Measurements from ENCODE around the gene VSTM2L.

Gene VSTM2L

DNA sequence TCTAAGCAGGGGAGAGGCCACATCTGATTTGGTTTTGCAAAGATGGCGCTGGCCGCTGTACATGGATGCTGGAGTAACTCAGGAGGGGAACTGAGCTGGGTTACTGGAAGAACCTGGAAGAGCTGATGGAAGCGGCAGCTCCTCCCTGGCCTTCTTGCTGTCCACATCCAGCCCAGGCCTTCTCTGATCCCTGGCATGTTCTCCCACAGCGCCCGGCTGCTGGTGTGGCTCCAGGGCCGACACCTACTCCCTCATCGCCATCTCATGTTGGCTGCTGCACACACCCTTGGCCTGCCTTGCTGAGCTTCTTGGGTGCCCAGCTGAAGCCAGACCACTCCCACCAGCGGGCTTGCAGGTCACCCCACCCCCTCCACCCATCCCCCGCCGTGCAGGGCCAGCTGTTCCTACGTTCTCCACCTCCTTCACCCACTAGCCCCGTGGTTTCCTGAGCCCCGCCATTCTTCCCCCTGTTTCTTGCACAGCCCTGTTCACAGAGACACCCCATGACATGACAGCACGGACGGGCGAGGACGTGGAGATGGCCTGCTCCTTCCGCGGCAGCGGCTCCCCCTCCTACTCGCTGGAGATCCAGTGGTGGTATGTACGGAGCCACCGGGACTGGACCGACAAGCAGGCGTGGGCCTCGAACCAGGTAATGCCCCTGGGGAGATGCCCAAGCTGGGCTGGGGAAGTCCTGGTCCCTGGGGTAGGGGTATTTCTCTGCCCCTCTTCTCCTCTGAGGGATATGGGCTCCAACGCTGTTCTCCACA is 28.4 kb downstream of the VSTM2L start:
- TF ChIP-seq, protein P1, sequence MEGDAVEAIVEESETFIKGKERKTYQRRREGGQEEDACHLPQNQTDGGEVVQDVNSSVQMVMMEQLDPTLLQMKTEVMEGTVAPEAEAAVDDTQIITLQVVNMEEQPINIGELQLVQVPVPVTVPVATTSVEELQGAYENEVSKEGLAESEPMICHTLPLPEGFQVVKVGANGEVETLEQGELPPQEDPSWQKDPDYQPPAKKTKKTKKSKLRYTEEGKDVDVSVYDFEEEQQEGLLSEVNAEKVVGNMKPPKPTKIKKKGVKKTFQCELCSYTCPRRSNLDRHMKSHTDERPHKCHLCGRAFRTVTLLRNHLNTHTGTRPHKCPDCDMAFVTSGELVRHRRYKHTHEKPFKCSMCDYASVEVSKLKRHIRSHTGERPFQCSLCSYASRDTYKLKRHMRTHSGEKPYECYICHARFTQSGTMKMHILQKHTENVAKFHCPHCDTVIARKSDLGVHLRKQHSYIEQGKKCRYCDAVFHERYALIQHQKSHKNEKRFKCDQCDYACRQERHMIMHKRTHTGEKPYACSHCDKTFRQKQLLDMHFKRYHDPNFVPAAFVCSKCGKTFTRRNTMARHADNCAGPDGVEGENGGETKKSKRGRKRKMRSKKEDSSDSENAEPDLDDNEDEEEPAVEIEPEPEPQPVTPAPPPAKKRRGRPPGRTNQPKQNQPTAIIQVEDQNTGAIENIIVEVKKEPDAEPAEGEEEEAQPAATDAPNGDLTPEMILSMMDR (IDR thresholded peaks at IDR 0.05; ENCODE audit: insufficient read depth, low read length, missing control alignments), result no peak
- ChIA-PET CTCF (interaction anchor here (0.9 kb wide), 1 partner anchor 291 kb away, joined by 3 read pairs; no protein-coding TSS in a partner anchor), POLR2A (no interaction called here)
- no peak overlapping the region for H3K4me3 ChIP-seq (ENCODE audit: low read depth, low read length)
- DNase-seq (ENCODE audit: low read depth, low spot score), result no peak

DNA sequence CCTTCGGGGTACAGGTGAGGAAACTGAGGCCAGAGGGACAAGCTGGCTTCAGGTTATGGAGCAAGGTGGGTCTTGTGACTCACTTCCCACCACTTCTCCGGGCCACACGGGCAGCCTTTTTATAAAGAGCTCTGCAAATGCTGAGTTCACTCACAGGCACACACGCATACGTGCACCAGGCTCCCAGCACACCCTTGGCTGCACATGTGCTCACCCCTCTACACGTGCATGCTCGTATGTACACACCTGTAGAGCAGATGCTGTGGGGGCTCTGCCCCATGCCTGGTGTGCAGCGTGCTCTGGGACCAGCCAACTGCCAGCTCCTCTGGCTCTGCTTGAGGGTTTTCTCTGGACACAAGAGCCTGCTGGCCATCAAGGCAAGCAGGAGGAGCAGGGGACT is 29.1 kb downstream of the VSTM2L start:
- DNase-seq (ENCODE audit: low read depth, low spot score), result no peak
- H3K4me3 ChIP-seq (ENCODE audit: low read depth, low read length), result no peak overlapping the region
- CTCF ChIA-PET, result no interaction called here
- TF ChIP-seq, protein P1 (IDR thresholded peaks at IDR 0.05; ENCODE audit: insufficient read depth, low read length, missing control alignments), result no peak
- POLR2A ChIA-PET, result no interaction called here

DNA sequence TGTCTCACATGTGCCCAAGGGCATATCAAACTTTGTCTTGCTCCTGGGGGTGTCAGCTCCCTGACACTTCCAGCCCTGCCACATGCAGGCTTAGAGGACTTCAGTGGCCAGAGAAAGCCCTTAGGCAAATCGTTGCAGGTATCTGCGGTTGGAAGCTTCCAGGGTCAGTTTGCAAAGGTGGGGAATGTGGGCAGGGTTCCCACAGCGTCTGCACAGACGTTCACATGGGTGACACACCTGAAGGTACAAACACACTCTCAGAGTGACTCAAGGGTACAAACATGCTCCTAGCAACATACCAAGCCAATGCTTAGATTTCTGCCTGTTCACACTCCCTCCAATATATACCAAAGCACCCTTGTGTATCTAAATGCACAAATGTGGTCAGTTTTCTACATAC is 30.0 kb downstream of the VSTM2L start:
- H3K4me3 ChIP-seq (ENCODE audit: low read depth, low read length), result no peak overlapping the region
- DNase-seq (ENCODE audit: low read depth, low spot score), result no peak
- CTCF ChIA-PET, result no interaction called here
- POLR2A ChIA-PET, result no interaction called here
- TF ChIP-seq, protein P1 (IDR thresholded peaks at IDR 0.05; ENCODE audit: insufficient read depth, low read length, missing control alignments), result no peak

DNA sequence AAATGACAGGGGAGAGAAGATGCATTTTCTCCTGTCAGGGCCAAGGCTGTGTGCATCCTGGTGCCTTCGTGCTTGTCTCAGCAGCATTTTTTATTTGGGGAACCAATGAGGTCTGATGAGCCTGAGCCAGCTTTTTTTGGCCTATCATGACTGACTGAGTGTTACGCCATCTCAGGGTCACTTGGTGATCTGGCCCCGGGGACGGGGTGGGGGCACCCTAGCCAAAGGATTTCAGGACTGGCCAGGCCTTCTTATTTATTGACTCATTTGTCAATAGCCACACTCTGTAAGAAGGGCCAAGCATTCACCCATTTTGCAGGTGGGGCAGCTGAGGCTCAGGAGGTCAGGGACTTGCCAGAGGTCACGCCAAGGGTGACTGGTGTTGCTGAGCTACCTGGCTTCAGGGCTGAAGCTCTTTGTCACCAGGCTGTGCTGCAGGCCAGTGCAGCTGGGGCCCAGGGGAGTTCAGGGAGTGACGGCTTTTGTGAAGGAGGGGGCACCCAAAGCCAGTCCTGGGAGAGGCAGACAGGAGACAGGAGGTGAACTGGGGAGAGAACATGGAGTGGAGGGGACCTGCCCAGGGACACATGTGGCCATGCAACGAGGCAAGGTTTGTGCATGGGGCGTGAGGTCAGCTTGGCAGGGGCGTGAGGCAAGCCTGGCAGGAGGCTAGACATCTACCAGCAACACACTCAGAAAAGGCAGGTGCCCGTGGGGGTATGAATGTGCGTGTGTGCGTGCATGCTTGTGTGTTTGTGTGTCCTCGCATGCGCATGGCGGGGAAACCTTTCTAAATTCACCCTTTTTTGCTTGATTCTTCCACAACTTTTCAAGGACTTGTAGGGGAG is 31.1 kb downstream of the VSTM2L start:
- no peak for DNase-seq (ENCODE audit: low read depth, low spot score)
- POLR2A ChIA-PET, result no interaction called here
- TF ChIP-seq, protein P1 (IDR thresholded peaks at IDR 0.05; ENCODE audit: insufficient read depth, low read length, missing control alignments), result no peak
- CTCF ChIA-PET, result no interaction called here
- H3K4me3 ChIP-seq (ENCODE audit: low read depth, low read length), result no peak overlapping the region

DNA sequence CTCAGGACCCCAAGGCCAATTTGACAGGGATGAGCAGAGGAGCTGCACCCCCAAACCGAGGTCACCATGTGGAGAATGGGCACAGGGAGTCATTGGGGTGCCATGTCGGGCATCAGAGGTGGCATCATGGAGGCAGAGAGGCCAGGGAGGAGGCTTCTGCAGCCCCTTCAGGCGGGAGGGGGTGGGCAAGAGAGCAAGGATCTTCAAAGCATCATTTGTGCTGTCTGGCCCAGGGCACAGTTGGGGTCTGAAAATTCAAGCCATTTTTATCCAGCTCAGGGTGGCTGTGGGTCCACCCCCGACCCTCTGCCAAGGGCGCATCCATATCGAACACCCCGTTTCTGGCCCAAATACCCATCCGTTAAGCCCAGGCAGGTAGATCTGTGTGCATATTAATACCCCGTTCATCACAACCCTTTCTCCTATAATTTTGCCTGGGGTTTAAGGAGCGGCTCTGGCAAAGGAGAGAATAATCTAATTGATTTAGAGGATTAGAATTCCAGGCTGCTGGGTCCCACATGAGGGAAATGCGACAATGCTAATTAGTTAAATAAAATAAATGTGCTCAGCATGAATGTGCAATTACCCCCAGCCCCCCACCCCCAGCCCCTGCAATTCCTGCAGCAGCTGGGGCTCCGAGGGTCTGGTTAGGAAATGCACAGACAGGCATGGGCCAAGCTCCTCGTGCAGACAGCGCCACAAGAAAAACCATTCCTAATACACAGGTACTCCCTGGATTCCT is 31.9 kb downstream of the VSTM2L start:
- CTCF ChIA-PET, result no interaction called here
- no peak for DNase-seq (ENCODE audit: low read depth, low spot score)
- TF ChIP-seq, protein P1 (IDR thresholded peaks at IDR 0.05; ENCODE audit: insufficient read depth, low read length, missing control alignments), result no peak
- POLR2A ChIA-PET, result no interaction called here
- no peak overlapping the region for H3K4me3 ChIP-seq (ENCODE audit: low read depth, low read length)

DNA sequence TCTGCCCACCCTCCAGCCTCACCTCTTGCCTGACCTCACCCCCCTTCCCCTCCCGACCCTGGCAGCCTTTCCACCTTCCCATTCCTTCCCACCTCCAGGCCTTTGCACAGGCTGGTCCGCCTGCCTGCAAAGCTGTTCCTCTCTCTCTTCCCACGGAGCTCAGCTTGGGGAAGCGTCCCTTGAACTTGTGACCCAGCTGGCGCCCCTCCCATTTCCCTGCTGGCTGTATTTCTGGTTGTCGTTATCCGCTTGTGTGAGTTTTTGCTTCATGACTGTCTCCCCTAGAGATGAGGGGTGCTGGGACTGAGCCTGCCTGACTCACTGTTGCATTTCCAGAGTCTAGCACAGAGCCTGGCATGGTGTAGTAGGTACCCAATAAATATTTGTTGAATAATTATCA is 32.5 kb downstream of the VSTM2L start:
- TF ChIP-seq, protein P1 (IDR thresholded peaks at IDR 0.05; ENCODE audit: insufficient read depth, low read length, missing control alignments), result no peak
- ChIA-PET CTCF (no interaction called here), POLR2A (no interaction called here)
- H3K4me3 ChIP-seq (ENCODE audit: low read depth, low read length), result no peak overlapping the region
- no peak for DNase-seq (ENCODE audit: low read depth, low spot score)
